ENCODE data around the gene CYB5RL.

CYB5RL gene

GRCh38 chr1:54228638-54229079 lies 28.8 kb upstream of the CYB5RL start:
- no peak for TF ChIP-seq POLR2A (IDR thresholded peaks at IDR 0.05; ENCODE audit: low read depth, low read length)
- TF ChIP-seq POU2F2 (IDR thresholded peaks at IDR 0.05; ENCODE audit: low read depth, low read length): no peak
- no peak for TF ChIP-seq SPI1 (IDR thresholded peaks at IDR 0.05; ENCODE audit: low read depth, low read length)
- TF ChIP-seq TAF1 (IDR thresholded peaks at IDR 0.05; ENCODE audit: low read depth, low read length): no peak
- no peak for TF ChIP-seq POLR2AphosphoS5 (IDR thresholded peaks at IDR 0.05; ENCODE audit: low read depth, low read length)
- TF ChIP-seq PAX5 (IDR thresholded peaks at IDR 0.05; ENCODE audit: insufficient read depth, low read length, severe bottlenecking): no peak
- DNase-seq (ENCODE audit: insufficient read length, low spot score): no peak
- FAIRE-seq: no peak

- FAIRE-seq: no peak
- TF ChIP-seq TAF1 (IDR thresholded peaks at IDR 0.05; ENCODE audit: low read depth, low read length) (no peak), PAX5 (IDR thresholded peaks at IDR 0.05; ENCODE audit: insufficient read depth, low read length, severe bottlenecking) (no peak), POLR2AphosphoS5 (IDR thresholded peaks at IDR 0.05; ENCODE audit: low read depth, low read length) (no peak), POU2F2 (IDR thresholded peaks at IDR 0.05; ENCODE audit: low read depth, low read length) (no peak), POLR2A (IDR thresholded peaks at IDR 0.05; ENCODE audit: low read depth, low read length) (no peak), SPI1 (IDR thresholded peaks at IDR 0.05; ENCODE audit: low read depth, low read length) (no peak)
- DNase-seq (ENCODE audit: insufficient read length, low spot score): no peak
These were observed 28.1 kb upstream of the CYB5RL start for GRCh38 chr1:54227891-54228310.

- DNase-seq (ENCODE audit: insufficient read length, low spot score) (no peak), FAIRE-seq (no peak)
- TF ChIP-seq PAX5 (IDR thresholded peaks at IDR 0.05; ENCODE audit: insufficient read depth, low read length, severe bottlenecking): no peak
- TF ChIP-seq POU2F2 (IDR thresholded peaks at IDR 0.05; ENCODE audit: low read depth, low read length): no peak
- no peak for TF ChIP-seq POLR2AphosphoS5 (IDR thresholded peaks at IDR 0.05; ENCODE audit: low read depth, low read length)
- no peak for TF ChIP-seq TAF1 (IDR thresholded peaks at IDR 0.05; ENCODE audit: low read depth, low read length)
- TF ChIP-seq SPI1 (IDR thresholded peaks at IDR 0.05; ENCODE audit: low read depth, low read length): no peak
- no peak for TF ChIP-seq POLR2A (IDR thresholded peaks at IDR 0.05; ENCODE audit: low read depth, low read length)
These were observed 27.3 kb upstream of the CYB5RL start for GRCh38 chr1:54227091-54227602.

- FAIRE-seq: no peak
- TF ChIP-seq POLR2AphosphoS5 (IDR thresholded peaks at IDR 0.05; ENCODE audit: low read depth, low read length) (no peak), PAX5 (IDR thresholded peaks at IDR 0.05; ENCODE audit: insufficient read depth, low read length, severe bottlenecking) (no peak), POU2F2 (IDR thresholded peaks at IDR 0.05; ENCODE audit: low read depth, low read length) (no peak), SPI1 (IDR thresholded peaks at IDR 0.05; ENCODE audit: low read depth, low read length) (no peak), TAF1 (IDR thresholded peaks at IDR 0.05; ENCODE audit: low read depth, low read length) (no peak), POLR2A (IDR thresholded peaks at IDR 0.05; ENCODE audit: low read depth, low read length) (no peak)
- DNase-seq (ENCODE audit: insufficient read length, low spot score): no peak
These were observed 26.2 kb upstream of the CYB5RL start for GRCh38 chr1:54225986-54226559.

- TF ChIP-seq PAX5 (IDR thresholded peaks at IDR 0.05; ENCODE audit: insufficient read depth, low read length, severe bottlenecking) (no peak), POU2F2 (IDR thresholded peaks at IDR 0.05; ENCODE audit: low read depth, low read length) (no peak), POLR2AphosphoS5 (IDR thresholded peaks at IDR 0.05; ENCODE audit: low read depth, low read length) (no peak), POLR2A (IDR thresholded peaks at IDR 0.05; ENCODE audit: low read depth, low read length) (no peak), SPI1 (IDR thresholded peaks at IDR 0.05; ENCODE audit: low read depth, low read length) (no peak), TAF1 (IDR thresholded peaks at IDR 0.05; ENCODE audit: low read depth, low read length) (no peak)
- FAIRE-seq (no peak), DNase-seq (ENCODE audit: insufficient read length, low spot score) (no peak)
These were observed 25.5 kb upstream of the CYB5RL start for GRCh38 chr1:54225378-54225777.

GRCh38 chr1:54224233-54224632 lies 24.4 kb upstream of the CYB5RL start:
- DNase-seq (ENCODE audit: insufficient read length, low spot score) (no peak), FAIRE-seq (no peak)
- TF ChIP-seq PAX5 (IDR thresholded peaks at IDR 0.05; ENCODE audit: insufficient read depth, low read length, severe bottlenecking) (no peak), POLR2AphosphoS5 (IDR thresholded peaks at IDR 0.05; ENCODE audit: low read depth, low read length) (no peak), POLR2A (IDR thresholded peaks at IDR 0.05; ENCODE audit: low read depth, low read length) (no peak), POU2F2 (IDR thresholded peaks at IDR 0.05; ENCODE audit: low read depth, low read length) (no peak), SPI1 (IDR thresholded peaks at IDR 0.05; ENCODE audit: low read depth, low read length) (no peak), TAF1 (IDR thresholded peaks at IDR 0.05; ENCODE audit: low read depth, low read length) (no peak)

- TF ChIP-seq SPI1 (IDR thresholded peaks at IDR 0.05; ENCODE audit: low read depth, low read length) (no peak), POLR2AphosphoS5 (IDR thresholded peaks at IDR 0.05; ENCODE audit: low read depth, low read length) (no peak), POU2F2 (IDR thresholded peaks at IDR 0.05; ENCODE audit: low read depth, low read length) (no peak), TAF1 (IDR thresholded peaks at IDR 0.05; ENCODE audit: low read depth, low read length) (no peak), POLR2A (IDR thresholded peaks at IDR 0.05; ENCODE audit: low read depth, low read length) (no peak), PAX5 (IDR thresholded peaks at IDR 0.05; ENCODE audit: insufficient read depth, low read length, severe bottlenecking) (no peak)
- no peak for FAIRE-seq
These were observed 23.8 kb upstream of the CYB5RL start for GRCh38 chr1:54223441-54224202.

GRCh38 chr1:54222711-54223110 lies 22.9 kb upstream of the CYB5RL start:
- no peak for FAIRE-seq
- TF ChIP-seq POU2F2 (IDR thresholded peaks at IDR 0.05; ENCODE audit: low read depth, low read length) (no peak), POLR2AphosphoS5 (IDR thresholded peaks at IDR 0.05; ENCODE audit: low read depth, low read length) (no peak; the same call in 1 of the 2 replicates), PAX5 (IDR thresholded peaks at IDR 0.05; ENCODE audit: insufficient read depth, low read length, severe bottlenecking) (no peak), SPI1 (IDR thresholded peaks at IDR 0.05; ENCODE audit: low read depth, low read length) (no peak), POLR2A (IDR thresholded peaks at IDR 0.05; ENCODE audit: low read depth, low read length) (no peak), TAF1 (IDR thresholded peaks at IDR 0.05; ENCODE audit: low read depth, low read length) (no peak)
- DNase-seq (ENCODE audit: insufficient read length, low spot score): no peak

More at GRCh38 chr1:54223441-54224202, 23.8 kb upstream of the CYB5RL start:
- no peak for DNase-seq (ENCODE audit: insufficient read length, low spot score)

GRCh38 chr1:54221867-54222484 lies 22.1 kb upstream of the CYB5RL start:
- FAIRE-seq (no peak), DNase-seq (ENCODE audit: insufficient read length, low spot score) (no peak)
- TF ChIP-seq POU2F2 (IDR thresholded peaks at IDR 0.05; ENCODE audit: low read depth, low read length): no peak
- TF ChIP-seq SPI1 (IDR thresholded peaks at IDR 0.05; ENCODE audit: low read depth, low read length): no peak
- no peak for TF ChIP-seq TAF1 (IDR thresholded peaks at IDR 0.05; ENCODE audit: low read depth, low read length)
- no peak for TF ChIP-seq PAX5 (IDR thresholded peaks at IDR 0.05; ENCODE audit: insufficient read depth, low read length, severe bottlenecking)
- no peak for TF ChIP-seq POLR2A (IDR thresholded peaks at IDR 0.05; ENCODE audit: low read depth, low read length)
- no peak for TF ChIP-seq POLR2AphosphoS5 (IDR thresholded peaks at IDR 0.05; ENCODE audit: low read depth, low read length)

All from GM12891 (cell line).